ENCODE measurements around the gene C11orf24.

DNA sequence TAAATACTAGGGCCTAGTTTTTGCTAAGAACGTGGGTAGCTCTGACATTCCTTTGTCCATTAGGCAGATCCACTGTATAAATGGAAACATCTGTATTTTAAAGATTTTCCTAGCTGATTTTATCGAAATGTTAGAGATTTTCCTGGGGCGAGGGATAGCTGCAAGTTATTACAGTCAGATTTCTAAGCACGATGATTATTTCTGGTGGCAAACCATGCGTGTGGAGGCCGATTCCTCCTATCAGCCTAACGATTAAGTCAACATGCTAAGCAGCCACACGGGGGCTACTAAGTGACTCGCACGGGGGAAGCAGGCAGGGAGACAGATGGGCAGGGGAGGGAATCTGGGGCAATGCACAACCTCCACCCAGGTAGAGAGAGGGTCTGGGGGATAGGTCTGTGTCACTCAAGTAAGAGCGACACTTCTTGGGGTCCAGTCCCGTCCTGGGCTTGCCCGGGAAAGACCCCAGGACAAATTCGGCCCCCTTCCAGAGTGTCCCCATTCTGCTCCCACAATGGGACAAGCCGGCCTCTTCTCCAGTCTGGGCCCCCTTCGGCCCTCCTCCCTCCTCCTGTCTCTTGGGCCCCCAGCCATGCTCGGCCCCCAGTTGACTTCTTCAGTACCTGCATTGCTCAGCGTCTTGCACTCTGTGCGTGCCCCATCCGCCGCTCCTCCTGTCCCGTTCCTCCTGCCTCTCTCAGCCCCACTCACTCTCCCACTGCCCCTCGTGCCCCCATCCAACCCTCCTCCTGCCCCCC lies 571 bp downstream of the C11orf24 start:
- TF ChIP-seq, protein P1, sequence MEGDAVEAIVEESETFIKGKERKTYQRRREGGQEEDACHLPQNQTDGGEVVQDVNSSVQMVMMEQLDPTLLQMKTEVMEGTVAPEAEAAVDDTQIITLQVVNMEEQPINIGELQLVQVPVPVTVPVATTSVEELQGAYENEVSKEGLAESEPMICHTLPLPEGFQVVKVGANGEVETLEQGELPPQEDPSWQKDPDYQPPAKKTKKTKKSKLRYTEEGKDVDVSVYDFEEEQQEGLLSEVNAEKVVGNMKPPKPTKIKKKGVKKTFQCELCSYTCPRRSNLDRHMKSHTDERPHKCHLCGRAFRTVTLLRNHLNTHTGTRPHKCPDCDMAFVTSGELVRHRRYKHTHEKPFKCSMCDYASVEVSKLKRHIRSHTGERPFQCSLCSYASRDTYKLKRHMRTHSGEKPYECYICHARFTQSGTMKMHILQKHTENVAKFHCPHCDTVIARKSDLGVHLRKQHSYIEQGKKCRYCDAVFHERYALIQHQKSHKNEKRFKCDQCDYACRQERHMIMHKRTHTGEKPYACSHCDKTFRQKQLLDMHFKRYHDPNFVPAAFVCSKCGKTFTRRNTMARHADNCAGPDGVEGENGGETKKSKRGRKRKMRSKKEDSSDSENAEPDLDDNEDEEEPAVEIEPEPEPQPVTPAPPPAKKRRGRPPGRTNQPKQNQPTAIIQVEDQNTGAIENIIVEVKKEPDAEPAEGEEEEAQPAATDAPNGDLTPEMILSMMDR (IDR thresholded peaks at IDR 0.05) = no peak
- TF ChIP-seq, protein P2, sequence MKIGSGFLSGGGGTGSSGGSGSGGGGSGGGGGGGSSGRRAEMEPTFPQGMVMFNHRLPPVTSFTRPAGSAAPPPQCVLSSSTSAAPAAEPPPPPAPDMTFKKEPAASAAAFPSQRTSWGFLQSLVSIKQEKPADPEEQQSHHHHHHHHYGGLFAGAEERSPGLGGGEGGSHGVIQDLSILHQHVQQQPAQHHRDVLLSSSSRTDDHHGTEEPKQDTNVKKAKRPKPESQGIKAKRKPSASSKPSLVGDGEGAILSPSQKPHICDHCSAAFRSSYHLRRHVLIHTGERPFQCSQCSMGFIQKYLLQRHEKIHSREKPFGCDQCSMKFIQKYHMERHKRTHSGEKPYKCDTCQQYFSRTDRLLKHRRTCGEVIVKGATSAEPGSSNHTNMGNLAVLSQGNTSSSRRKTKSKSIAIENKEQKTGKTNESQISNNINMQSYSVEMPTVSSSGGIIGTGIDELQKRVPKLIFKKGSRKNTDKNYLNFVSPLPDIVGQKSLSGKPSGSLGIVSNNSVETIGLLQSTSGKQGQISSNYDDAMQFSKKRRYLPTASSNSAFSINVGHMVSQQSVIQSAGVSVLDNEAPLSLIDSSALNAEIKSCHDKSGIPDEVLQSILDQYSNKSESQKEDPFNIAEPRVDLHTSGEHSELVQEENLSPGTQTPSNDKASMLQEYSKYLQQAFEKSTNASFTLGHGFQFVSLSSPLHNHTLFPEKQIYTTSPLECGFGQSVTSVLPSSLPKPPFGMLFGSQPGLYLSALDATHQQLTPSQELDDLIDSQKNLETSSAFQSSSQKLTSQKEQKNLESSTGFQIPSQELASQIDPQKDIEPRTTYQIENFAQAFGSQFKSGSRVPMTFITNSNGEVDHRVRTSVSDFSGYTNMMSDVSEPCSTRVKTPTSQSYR (CRISPR knock-in tag; IDR thresholded peaks at IDR 0.05) = no peak
- no peak for TF ChIP-seq FOXK1 (CRISPR knock-in tag; IDR thresholded peaks at IDR 0.05)
- no peak for TF ChIP-seq CBFB (CRISPR knock-in tag; IDR thresholded peaks at IDR 0.05; ENCODE audit: low read depth)
- TF ChIP-seq, protein P3, sequence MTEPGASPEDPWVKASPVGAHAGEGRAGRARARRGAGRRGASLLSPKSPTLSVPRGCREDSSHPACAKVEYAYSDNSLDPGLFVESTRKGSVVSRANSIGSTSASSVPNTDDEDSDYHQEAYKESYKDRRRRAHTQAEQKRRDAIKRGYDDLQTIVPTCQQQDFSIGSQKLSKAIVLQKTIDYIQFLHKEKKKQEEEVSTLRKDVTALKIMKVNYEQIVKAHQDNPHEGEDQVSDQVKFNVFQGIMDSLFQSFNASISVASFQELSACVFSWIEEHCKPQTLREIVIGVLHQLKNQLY (CRISPR knock-in tag; IDR thresholded peaks at IDR 0.05) = no peak
- TF ChIP-seq, protein P4, sequence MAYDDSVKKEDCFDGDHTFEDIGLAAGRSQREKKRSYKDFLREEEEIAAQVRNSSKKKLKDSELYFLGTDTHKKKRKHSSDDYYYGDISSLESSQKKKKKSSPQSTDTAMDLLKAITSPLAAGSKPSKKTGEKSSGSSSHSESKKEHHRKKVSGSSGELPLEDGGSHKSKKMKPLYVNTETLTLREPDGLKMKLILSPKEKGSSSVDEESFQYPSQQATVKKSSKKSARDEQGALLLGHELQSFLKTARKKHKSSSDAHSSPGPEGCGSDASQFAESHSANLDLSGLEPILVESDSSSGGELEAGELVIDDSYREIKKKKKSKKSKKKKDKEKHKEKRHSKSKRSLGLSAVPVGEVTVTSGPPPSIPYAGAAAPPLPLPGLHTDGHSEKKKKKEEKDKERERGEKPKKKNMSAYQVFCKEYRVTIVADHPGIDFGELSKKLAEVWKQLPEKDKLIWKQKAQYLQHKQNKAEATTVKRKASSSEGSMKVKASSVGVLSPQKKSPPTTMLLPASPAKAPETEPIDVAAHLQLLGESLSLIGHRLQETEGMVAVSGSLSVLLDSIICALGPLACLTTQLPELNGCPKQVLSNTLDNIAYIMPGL (CRISPR knock-in tag; IDR thresholded peaks at IDR 0.05) = no peak
- TF ChIP-seq, protein P5, sequence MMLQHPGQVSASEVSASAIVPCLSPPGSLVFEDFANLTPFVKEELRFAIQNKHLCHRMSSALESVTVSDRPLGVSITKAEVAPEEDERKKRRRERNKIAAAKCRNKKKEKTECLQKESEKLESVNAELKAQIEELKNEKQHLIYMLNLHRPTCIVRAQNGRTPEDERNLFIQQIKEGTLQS (CRISPR knock-in tag; conservative IDR thresholded peaks at IDR 0.05) = no peak
- TF ChIP-seq, protein P6, sequence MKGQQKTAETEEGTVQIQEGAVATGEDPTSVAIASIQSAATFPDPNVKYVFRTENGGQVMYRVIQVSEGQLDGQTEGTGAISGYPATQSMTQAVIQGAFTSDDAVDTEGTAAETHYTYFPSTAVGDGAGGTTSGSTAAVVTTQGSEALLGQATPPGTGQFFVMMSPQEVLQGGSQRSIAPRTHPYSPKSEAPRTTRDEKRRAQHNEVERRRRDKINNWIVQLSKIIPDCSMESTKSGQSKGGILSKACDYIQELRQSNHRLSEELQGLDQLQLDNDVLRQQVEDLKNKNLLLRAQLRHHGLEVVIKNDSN (CRISPR knock-in tag; IDR thresholded peaks at IDR 0.05) = no peak
- no peak for TF ChIP-seq TEAD4 (CRISPR knock-in tag; IDR thresholded peaks at IDR 0.05)
- TF ChIP-seq, protein P7, sequence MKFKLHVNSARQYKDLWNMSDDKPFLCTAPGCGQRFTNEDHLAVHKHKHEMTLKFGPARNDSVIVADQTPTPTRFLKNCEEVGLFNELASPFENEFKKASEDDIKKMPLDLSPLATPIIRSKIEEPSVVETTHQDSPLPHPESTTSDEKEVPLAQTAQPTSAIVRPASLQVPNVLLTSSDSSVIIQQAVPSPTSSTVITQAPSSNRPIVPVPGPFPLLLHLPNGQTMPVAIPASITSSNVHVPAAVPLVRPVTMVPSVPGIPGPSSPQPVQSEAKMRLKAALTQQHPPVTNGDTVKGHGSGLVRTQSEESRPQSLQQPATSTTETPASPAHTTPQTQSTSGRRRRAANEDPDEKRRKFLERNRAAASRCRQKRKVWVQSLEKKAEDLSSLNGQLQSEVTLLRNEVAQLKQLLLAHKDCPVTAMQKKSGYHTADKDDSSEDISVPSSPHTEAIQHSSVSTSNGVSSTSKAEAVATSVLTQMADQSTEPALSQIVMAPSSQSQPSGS (CRISPR knock-in tag; IDR thresholded peaks at IDR 0.05; ENCODE audit: borderline replicate concordance, low read depth) = no peak

Measured in WTC11 (cell line).